HepG2 (cell line): ENCODE results near the gene PPIB. TPM values are rescaled to one million over a fixed set of nuclear protein-coding genes. Genes with fewer than 3 reads are reported as not detected.
"Not testable (repeated sequence)": the region's sequence is repeated elsewhere in the genome, so short reads cannot be mapped to it uniquely, and the experiment has no call there.

Source experiments
- ATAC-seq: fragments of 200-7000 bp; cut with Tn5 transposase; 3 replicates; pipeline ENCODE4 v1.9.1; 2020; ENCODE audit warnings: mild to moderate bottlenecking, moderate library complexity
- BruUV-seq: library from RNA; stranded (reverse); fragments of 400-500 nt; replicated peaks from 2 replicates; lab custom pipeline; 2021; lab: Mats Ljungman, UMichigan
- CTCF ChIA-PET: fragments of 300-600 bp; formaldehyde crosslinking; extraction: SDS; loops from one replicate; lab custom pipeline; 2021; ENCODE audit warnings: low total read pairs, inconsistent platforms, low intra/inter-chr PET ratio; lab: Yijun Ruan, JAX
- POLR2A ChIA-PET: fragments of 350-600 bp; sonication (Branson Sonifier 250); formaldehyde crosslinking; loops from one replicate; lab custom pipeline; 2020; ENCODE audit warnings: antibody characterized with exemption, inconsistent platforms; lab: Yijun Ruan, JAX
- DNase-seq: peaks from one replicate; pipeline ENCODE4 v3.0.0-alpha.2; 2015; ENCODE audit warnings: low spot score
- FAIRE-seq: peaks from 3 replicates; lab custom pipeline; 2011; peaks lifted over from hg19 to GRCh38; lab: Jason Lieb, UNC
- H2AFZ ChIP-seq: one replicate; pipeline ENCODE4 v1.6.1; 2011; ENCODE audit warnings: low read length, inconsistent platforms
- H3K27ac ChIP-seq: fragments of 300-600 bp; 3 replicates; pipeline ENCODE4 v1.8.0; 2011; ENCODE audit warnings: mixed run types, mild to moderate bottlenecking, mixed read lengths, low read length, inconsistent platforms; ENCODE audit not compliant: insufficient read depth; ENCODE audit errors: extremely low read length
- H3K27me3 ChIP-seq, 2 experiments: fragments of 200-600 bp in 1 of 2; 2 replicates in 1 of 2; 3 replicates in 1 of 2; pipeline versions ENCODE4 v1.6.0 to v1.8.0; 2011; ENCODE audit warnings: low read length in 2 of 2, mild to moderate bottlenecking in 2 of 2, moderate library complexity in 2 of 2, inconsistent platforms in 1 of 2; ENCODE audit not compliant: insufficient read depth in 2 of 2, control insufficient read depth in 1 of 2
- H3K36me3 ChIP-seq, 2 experiments: fragments of 200-600 bp in 1 of 2; replicated peaks in 1 of 2; 2 replicates in 1 of 2; 3 replicates in 1 of 2; pipeline versions ENCODE4 v1.5.1 to v1.8.0; 2011; ENCODE audit warnings: low read length in 2 of 2, inconsistent platforms in 1 of 2; ENCODE audit not compliant: insufficient read depth in 2 of 2, control insufficient read depth in 1 of 2
- H3K4me1 ChIP-seq: 2 replicates; pipeline ENCODE4 v1.5.1; 2012; ENCODE audit warnings: low read length, inconsistent platforms; ENCODE audit not compliant: insufficient read depth
- H3K4me2 ChIP-seq: 2 replicates; pipeline ENCODE4 v1.6.0; 2011; ENCODE audit warnings: low read depth, low read length, inconsistent platforms
- H3K4me3 ChIP-seq, 3 experiments: fragments of 200-600 bp in 1 of 3; sonication (generic), shearing (Covaris generic) in 1 of 3; replicated peaks in 1 of 3; 2 replicates each; pipeline ENCODE4 v1.5.1; 2011 to 2016; ENCODE audit warnings: low read length in 3 of 3, inconsistent platforms in 2 of 3, low read depth in 2 of 3, mild to moderate bottlenecking in 2 of 3, control low read depth in 1 of 3, mixed read lengths in 1 of 3; ENCODE audit not compliant: insufficient read depth in 1 of 3
- H3K79me2 ChIP-seq: one replicate; pipeline ENCODE4 v1.6.1; 2011; ENCODE audit warnings: low read length, inconsistent platforms; ENCODE audit not compliant: insufficient read depth
- H3K9ac ChIP-seq: 2 replicates; pipeline ENCODE4 v1.6.0; 2011; ENCODE audit warnings: mild to moderate bottlenecking, low read depth, low read length, inconsistent platforms; ENCODE audit not compliant: insufficient read depth
- H3K9me3 ChIP-seq: 2 replicates; pipeline ENCODE4 v1.5.1; 2012; ENCODE audit warnings: mild to moderate bottlenecking, low read length
- H4K20me1 ChIP-seq: 2 replicates; pipeline ENCODE4 v1.6.0; 2011; ENCODE audit warnings: inconsistent platforms, mild to moderate bottlenecking, low read length, moderate library complexity; ENCODE audit not compliant: insufficient read depth
- ATF6 ChIP-seq: sonication (generic); formaldehyde crosslinking; conservative IDR thresholded peaks from 2 replicates; pipeline ENCODE4 v1.4.0; 2020; ENCODE audit warnings: missing genetic modification reagents
- FOXM1 ChIP-seq: sonication (generic); formaldehyde crosslinking; IDR thresholded peaks from 2 replicates; pipeline ENCODE4 v1.5.0; 2020; ENCODE audit warnings: missing genetic modification reagents
- HNRNPUL1 ChIP-seq: fragments of 200-400 bp; formaldehyde crosslinking; IDR thresholded peaks from 2 replicates; pipeline ENCODE4 v1.6.1; 2017; ENCODE audit warnings: low read depth, mild to moderate bottlenecking, low read length, moderate library complexity
- JUNB ChIP-seq: sonication (generic); formaldehyde crosslinking; IDR thresholded peaks from 2 replicates; pipeline ENCODE4 v1.8.0; 2022; ENCODE audit warnings: missing genetic modification reagents, mild to moderate bottlenecking, borderline replicate concordance
- XRCC5 ChIP-seq: fragments of 200-400 bp; formaldehyde crosslinking; optimal IDR thresholded peaks from 2 replicates; pipeline ENCODE3; 2017; ENCODE audit warnings: mild to moderate bottlenecking, low read length
- ZNF414 ChIP-seq: sonication (generic); formaldehyde crosslinking; IDR thresholded peaks from 2 replicates; pipeline ENCODE4 v1.5.0; 2020; ENCODE audit warnings: missing genetic modification reagents
- ZNF556 ChIP-seq: sonication (generic); formaldehyde crosslinking; IDR thresholded peaks from 2 replicates; pipeline ENCODE4 v1.4.0; 2020; ENCODE audit warnings: mild to moderate bottlenecking, missing genetic modification reagents, borderline replicate concordance
- ZNF740 ChIP-seq: sonication (generic); formaldehyde crosslinking; IDR thresholded peaks from 2 replicates; pipeline ENCODE4 v1.4.0; 2020; ENCODE audit warnings: missing genetic modification reagents
- ZNF770 ChIP-seq: sonication (generic); formaldehyde crosslinking; IDR thresholded peaks from 2 replicates; pipeline ENCODE4 v1.5.0; 2020; ENCODE audit warnings: mild to moderate bottlenecking, missing genetic modification reagents
- WGBS: methylation state at CpG from one replicate; pipeline ENCODE4 v1.1.6; 2017; ENCODE audit warnings: low lambda C conversion rate; 5-methylcytosine and 5-hydroxymethylcytosine counted together
- in situ Hi-C: cut with HindIII; loops from 2 replicates; pipeline ENCODE4 v1.10.0; 2017; ENCODE audit warnings: low pct_unique_long_range_greater_than_20kb; ENCODE audit not compliant: extremely low pct_ligation_motif_present
- intact Hi-C: fragments of 100-400 bp; cut with micrococcal nuclease; formaldehyde crosslinking; loops from one replicate; pipeline ENCODE4 v1.10.0; 2022; ENCODE audit not compliant: unreplicated experiment
- polyA plus RNA-seq, 8 experiments: library from polyadenylated mRNA; depleted of rRNA in 3 of 8; stranded (reverse) in 7 of 8; unstranded in 1 of 8; fragments of >200 nt; fragmentation: Illumina TruSeq in 4 of 8; extraction: Trizol in 4 of 8; gene quantifications; 2 replicates each; pipeline versions ENCODE4 v1.2.1 to v1.2.3, GENCODE V29; 2011 to 2016; ENCODE audit warnings: low read depth in 4 of 8, missing spikeins in 1 of 8, mixed read lengths in 1 of 8; ENCODE audit not compliant: insufficient read depth in 1 of 8
- total RNA-seq, 5 experiments: library from RNA; depleted of rRNA; stranded (reverse); fragments of >200 nt; fragmentation: Illumina TruSeq; extraction: Trizol; gene quantifications; 2 replicates each; pipeline ENCODE4 v1.2.3, GENCODE V29; 2016; ENCODE audit warnings: low read depth in 1 of 5

The PPIB gene
- total and polyA plus RNA-seq, 2 of the 13 experiments (the other 11 are each of a cell fraction or from before 2014, with no cell fraction given), result 780 to 882 TPM

- TF ChIP-seq ATF6, result no peak
- TF ChIP-seq HNRNPUL1, result no peak
- TF ChIP-seq JUNB, result no peak
- no peak for TF ChIP-seq ZNF414 (CRISPR knock-in tag)
- no peak for TF ChIP-seq FOXM1 (CRISPR knock-in tag)
- TF ChIP-seq XRCC5, result no peak
- no peak for TF ChIP-seq ZNF740 (CRISPR knock-in tag)
- TF ChIP-seq ZNF556 (CRISPR knock-in tag), result no peak
- TF ChIP-seq, all 625 proteins: peak for 0
Measured at GRCh38 chr15:64110950-64111678, 51.7 kb downstream of the PPIB start (continued).

GRCh38 chr15:64110108-64110701, 52.6 kb downstream of the PPIB start:
- H3K27me3 ChIP-seq, H2AFZ ChIP-seq, H3K27ac ChIP-seq: not testable (repeated sequence)
- peaks cover 51% of the 10 kb centered on the region for H3K4me1 ChIP-seq
- TF ChIP-seq ZNF770, result peak; percentile 82
- TF ChIP-seq, all 625 proteins: peak for 1; not testable (repeated sequence) for 624
- FAIRE-seq, in situ Hi-C loops, CTCF ChIA-PET, DNase-seq, POLR2A ChIA-PET, H3K4me2 ChIP-seq, H3K9ac ChIP-seq, intact Hi-C loops, H3K4me3 ChIP-seq, BruUV-seq, H3K9me3 ChIP-seq, ATAC-seq: not testable (repeated sequence)
- 97% methylated on average over 4 of the region's 4 CpGs for WGBS
- H3K79me2 ChIP-seq, result peaks cover 70% of the 10 kb centered on the region
- peaks cover 14% of the 10 kb centered on the region for H4K20me1 ChIP-seq
- H3K36me3 ChIP-seq, result peaks cover 6 to 31% of the 10 kb centered on the region in 2 experiments; a peak in 4 of 5 replicates
